Mammary epithelial cell (primary cell): Measurements from ENCODE around the gene HOXA3.

ENCODE experiments used
- CTCF ChIP-seq, 2 donors: IDR thresholded peaks in 1 of 2; conservative IDR thresholded peaks in 1 of 2; 2 replicates each; pipeline ENCODE4 v1.5.1; 2011 to 2012; ENCODE audit warnings: inconsistent platforms in 2 of 2, low read length in 2 of 2, mild to moderate bottlenecking in 2 of 2, control low read depth in 1 of 2, low read depth in 1 of 2; ENCODE audit not compliant: insufficient read depth in 1 of 2; ENCODE audit errors: extremely low read depth in 1 of 2
- EZH2 ChIP-seq: IDR thresholded peaks from 2 replicates; pipeline ENCODE4 v1.6.1; 2012; ENCODE audit warnings: low read length, inconsistent platforms, borderline replicate concordance

DNA sequence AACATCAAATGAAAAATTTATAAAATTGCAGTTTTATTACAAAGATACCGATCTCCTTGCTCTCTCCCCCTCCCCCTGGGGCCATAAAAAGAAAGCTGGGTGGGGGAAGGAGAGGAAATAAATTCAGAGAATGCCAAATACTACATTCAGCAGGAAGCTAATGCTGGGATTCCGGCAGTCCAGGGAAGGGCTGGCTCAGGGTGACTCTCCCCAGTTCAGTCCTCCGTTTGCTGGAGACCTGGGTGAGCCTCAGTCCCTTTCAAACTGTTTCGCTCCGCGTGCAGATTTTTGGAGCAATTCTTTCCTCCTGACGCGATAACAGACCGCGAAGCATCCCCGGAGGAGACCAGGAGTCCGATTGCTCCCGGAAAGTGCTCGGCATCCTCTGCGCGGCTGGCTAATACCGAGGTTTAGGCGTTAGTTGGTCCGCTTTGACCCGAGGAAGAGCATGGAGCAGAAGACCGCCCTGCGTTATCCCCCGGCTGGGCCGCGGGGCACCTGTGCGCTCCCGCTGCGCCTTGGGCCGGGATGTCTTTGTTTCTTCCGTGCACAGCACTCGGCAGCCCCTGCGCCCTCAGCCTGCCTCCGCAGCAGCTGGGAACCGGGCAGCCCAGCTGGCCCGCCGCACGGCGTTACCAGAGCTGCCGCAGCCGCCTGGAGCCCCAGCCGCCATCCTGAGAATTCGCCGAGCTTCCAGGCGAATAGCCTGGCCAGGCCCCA is 46.0 kb downstream of the HOXA3 start:
- TF ChIP-seq CTCF (conservative IDR thresholded peaks at IDR 0.05 in 1 of 2, IDR thresholded peaks at IDR 0.05 in 1 of 2; ENCODE audit: extremely low read depth in 1 of 2, insufficient read depth in 1 of 2, low read depth in 1 of 2, low read length in 2 of 2), result no peak
- TF ChIP-seq EZH2, result no peak
